GM06990 (cell line): Measurements from ENCODE around the gene ADNP2.

Experiments
- DNase-seq: peaks from one replicate; pipeline ENCODE4 v3.0.0-alpha.2; 2011; ENCODE audit not compliant: insufficient read length; ENCODE audit errors: extremely low read depth
- H3K27me3 ChIP-seq: replicated peaks from 2 replicates; pipeline ENCODE4 v1.6.0; 2011; ENCODE audit warnings: low read length; ENCODE audit not compliant: control insufficient read depth, insufficient read depth
- H3K36me3 ChIP-seq: 2 replicates; pipeline ENCODE4 v1.5.1; 2011; ENCODE audit warnings: low read length; ENCODE audit not compliant: control insufficient read depth, insufficient read depth
- H3K4me3 ChIP-seq: replicated peaks from 2 replicates; pipeline ENCODE4 v1.5.1; 2011; ENCODE audit warnings: low read depth, mild to moderate bottlenecking, control low read depth, low read length
- TF ChIP-seq, protein P1 (sequence below): IDR thresholded peaks from 2 replicates; pipeline ENCODE4 v1.5.1; 2011; ENCODE audit warnings: low read length, control low read depth, mild to moderate bottlenecking, inconsistent platforms; ENCODE audit not compliant: insufficient read depth, poor library complexity, severe bottlenecking

Gene ADNP2

DNA sequence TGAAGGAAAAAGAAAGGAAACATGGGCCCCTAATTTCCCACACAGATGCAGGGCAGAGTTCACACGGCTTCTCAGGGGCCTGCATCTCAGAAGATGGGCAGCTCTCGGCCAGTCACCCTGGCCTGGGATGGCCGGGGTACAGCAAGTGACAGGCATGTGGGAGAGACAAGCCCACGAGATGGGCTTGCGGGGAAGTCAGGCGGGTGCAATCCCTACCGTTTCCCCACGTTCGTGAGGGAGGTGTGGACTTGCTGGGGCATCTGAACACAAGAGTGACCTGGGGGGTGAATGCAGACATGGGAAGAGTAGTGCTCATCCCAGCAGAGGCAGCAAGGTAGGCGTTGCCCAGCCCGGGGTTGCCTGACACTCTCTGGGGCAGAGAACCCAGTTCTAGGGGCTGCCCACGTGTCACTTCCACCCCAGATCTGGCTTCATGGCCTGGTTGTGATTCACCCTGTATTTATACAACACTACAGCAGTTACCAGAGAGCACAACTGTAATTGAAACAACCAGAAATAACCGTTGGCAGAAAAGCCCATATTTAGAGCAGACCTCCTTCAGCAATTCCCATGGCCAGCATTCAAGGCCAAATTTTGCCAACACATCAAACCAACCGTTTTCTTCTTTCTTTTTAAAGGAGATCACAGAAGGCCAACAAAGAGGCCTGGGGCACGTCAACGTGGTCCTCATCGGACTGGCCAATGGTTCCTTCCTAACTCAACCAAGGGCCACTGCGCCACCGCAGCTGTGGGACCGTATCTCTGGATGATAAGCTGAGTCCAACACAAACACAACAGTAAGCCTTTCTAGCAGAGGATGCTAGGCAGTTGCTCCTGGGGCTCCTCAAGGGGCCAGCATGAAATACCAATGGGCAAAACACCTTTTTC, 79.8 kb downstream of the ADNP2 start:
- no peak for DNase-seq
- Histone ChIP-seq H3K4me3 (no peak overlapping the region), H3K36me3 (no peaks in the 10 kb centered on the region), H3K27me3 (no peaks in the 10 kb centered on the region; the same call in 1 of the 2 replicates)
- TF ChIP-seq, protein P1, sequence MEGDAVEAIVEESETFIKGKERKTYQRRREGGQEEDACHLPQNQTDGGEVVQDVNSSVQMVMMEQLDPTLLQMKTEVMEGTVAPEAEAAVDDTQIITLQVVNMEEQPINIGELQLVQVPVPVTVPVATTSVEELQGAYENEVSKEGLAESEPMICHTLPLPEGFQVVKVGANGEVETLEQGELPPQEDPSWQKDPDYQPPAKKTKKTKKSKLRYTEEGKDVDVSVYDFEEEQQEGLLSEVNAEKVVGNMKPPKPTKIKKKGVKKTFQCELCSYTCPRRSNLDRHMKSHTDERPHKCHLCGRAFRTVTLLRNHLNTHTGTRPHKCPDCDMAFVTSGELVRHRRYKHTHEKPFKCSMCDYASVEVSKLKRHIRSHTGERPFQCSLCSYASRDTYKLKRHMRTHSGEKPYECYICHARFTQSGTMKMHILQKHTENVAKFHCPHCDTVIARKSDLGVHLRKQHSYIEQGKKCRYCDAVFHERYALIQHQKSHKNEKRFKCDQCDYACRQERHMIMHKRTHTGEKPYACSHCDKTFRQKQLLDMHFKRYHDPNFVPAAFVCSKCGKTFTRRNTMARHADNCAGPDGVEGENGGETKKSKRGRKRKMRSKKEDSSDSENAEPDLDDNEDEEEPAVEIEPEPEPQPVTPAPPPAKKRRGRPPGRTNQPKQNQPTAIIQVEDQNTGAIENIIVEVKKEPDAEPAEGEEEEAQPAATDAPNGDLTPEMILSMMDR: no peak

DNA sequence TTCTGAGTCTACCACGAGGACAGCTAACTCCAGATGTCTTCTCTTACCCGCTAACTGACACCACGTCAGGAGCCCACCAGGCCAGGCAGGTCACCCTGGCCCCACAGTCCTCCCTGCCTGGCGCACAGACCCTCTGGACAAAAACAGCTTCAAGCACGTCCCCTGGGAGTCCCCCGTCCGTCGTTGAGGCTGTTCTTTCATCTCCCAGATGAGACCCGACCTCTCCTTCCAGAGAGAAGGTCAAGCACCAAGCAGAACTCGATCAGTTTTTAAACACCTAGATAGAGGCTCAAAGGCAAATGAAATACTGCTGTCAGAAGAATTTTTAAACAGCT, 80.4 kb downstream of the ADNP2 start:
- H3K27me3 ChIP-seq: no peaks in the 10 kb centered on the region; the same call in 1 of the 2 replicates
- no peaks in the 10 kb centered on the region for H3K36me3 ChIP-seq
- no peak overlapping the region for H3K4me3 ChIP-seq
- TF ChIP-seq, protein P1: no peak
- no peak for DNase-seq
